Measurements from ENCODE around the gene AK3.
"Not testable (repeated sequence)": the region's sequence is repeated elsewhere in the genome, so short reads cannot be mapped to it uniquely, and the experiment has no call there.

The AK3 gene

DNA sequence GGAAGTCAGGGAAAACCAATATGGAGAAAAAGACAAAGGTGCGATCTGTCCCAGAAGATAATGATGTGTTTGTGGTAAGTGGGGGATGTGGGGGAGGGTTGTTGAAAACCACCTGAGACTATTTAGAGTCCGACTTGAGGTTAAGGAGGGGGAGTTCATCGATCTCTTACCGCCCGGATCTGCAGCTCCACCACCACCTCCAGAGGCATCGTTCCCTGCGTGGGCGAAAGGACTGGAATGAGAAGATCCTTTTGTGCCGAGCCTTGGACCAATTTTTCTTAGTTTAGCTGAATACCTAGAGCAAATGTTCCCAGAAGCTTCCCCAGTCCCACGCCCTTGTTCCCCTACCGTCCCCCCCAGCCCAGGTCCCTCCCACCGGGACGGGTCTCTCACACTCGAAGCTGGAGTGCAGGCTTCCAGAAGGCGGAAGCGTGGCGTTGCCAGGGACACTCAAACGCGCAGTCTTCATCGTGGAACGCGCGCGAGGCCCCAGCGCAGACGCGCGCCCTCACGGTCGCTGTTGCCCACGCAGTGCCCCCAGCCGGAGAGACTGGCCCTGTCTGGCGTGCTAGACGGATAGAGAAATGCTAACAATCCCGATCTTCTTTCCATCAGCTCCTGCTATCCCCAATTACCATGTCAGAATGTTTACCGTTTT is 74.8 kb downstream of the AK3 start, which contains the start of gene SPATA6L:
SPATA6L (minus strand) TSS at position 439 of the 658 bp plus-strand sequence; CDS start at position 209, 230 bp downstream.
- peak in 1 of 2 donors; percentile 26 for DNase-seq (ENCODE audit: low read depth in 2 of 2)

DNA sequence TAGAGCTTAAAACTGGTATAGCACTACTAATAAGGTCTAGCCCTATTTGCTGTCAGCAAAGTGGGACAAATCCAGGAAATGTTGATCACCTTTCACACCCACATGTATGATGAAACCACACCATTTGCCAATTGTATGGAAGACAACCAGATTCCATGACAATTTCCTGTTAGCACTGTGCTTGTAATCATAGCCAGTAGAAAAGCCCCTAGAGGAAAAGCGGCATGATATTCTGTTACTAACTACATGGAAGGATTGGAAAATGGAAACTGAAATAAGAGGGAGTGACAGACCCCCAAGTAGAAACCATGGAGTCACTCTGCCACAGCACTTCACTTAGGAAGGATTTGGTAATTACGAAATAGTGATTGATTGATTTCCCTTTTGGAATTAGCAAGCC is 75.6 kb downstream of the AK3 start:
- no peak for DNase-seq (ENCODE audit: low read depth in 2 of 2)

DNA sequence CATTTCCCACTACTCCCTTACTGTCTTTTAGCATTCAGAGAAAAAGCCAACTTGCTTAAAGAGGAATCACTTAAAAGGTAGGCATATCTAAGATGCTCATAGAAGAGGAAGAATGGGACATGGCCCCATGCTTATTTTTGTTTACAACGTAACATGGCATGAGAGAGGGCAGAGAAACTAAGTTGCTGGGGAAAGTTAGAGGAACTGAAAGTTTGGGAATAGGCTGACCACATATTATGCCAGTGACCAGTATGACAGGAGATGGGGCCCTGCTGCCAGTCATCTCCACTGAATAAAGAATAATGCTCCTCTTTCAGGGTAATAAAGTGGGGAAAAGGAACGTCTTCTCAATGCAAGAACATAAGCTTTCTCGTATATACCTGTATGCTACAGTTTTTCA is 77.0 kb downstream of the AK3 start:
- no peak for DNase-seq (ENCODE audit: low read depth in 2 of 2)

DNA sequence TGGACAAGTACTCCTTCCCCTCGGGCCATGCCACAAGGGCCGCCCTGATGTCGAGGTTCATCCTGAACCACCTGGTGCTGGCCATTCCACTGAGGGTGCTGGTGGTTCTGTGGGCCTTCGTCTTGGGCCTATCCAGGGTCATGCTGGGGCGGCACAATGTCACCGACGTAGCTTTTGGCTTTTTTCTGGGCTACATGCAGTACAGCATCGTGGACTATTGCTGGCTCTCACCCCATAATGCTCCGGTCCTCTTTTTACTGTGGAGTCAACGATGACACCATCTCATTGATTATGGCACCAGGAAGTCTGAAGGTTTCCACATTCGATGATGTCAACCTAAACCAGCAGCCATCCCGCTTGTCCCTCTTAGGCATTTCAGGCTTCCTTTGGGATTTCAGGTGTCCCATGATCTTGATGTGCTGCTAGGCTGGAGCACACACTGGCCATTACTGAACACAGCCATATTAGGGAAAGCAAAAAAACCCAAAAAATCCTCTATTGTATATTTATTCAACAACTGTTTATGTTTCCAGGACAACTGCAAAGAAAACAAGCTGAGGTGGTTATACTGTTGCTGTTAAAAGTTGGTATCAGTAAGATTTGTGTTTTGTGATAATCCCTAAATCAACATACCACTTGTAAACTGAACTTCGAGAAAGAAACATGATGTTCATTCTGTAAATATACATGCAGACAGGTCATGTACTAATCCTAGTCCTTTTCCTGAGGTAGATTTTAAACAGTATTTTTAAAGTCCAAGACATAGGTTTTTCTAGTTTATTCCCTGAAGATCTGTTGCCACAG is 77.8 kb downstream of the AK3 start:
- DNase-seq (ENCODE audit: low read depth in 2 of 2): no peak

DNA sequence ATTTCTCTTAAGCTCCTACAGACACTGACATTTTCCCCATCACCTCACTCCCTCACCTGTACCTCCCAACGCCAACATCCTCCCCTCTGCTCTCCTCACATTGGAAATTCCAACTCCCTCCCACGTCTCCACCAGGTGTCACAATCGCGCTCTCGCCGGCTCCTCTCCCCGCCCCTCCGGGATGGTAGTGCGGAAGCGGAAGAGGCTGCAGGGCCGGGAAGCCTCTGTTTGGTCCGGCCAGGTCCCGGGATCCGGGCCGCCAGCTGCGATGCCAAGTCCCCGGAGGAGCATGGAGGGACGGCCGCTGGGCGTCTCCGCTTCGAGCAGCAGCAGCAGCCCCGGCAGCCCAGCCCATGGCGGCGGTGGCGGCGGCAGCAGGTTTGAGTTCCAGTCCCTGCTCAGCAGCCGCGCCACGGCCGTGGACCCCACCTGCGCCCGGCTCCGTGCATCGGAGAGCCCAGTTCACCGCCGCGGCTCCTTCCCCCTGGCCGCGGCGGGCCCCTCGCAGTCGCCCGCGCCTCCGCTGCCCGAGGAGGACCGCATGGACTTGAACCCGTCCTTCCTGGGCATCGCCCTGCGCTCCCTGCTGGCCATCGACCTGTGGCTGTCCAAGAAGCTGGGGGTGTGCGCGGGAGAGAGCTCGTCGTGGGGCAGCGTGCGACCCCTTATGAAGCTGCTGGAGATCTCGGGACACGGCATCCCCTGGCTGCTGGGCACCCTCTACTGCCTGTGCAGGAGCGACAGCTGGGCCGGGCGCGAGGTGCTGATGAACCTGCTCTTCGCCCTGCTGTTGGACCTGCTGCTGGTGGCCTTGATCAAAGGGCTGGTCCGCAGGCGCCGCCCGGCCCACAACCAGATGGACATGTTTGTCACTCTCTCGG is 78.7 kb downstream of the AK3 start, which contains the start of gene PLPP6:
PLPP6 (plus strand) TSS at position 187 of the 881 bp plus-strand sequence; CDS start at position 269, 82 bp downstream.
- DNase-seq (ENCODE audit: low read depth in 2 of 2): peak; percentile 33 to 61

DNA sequence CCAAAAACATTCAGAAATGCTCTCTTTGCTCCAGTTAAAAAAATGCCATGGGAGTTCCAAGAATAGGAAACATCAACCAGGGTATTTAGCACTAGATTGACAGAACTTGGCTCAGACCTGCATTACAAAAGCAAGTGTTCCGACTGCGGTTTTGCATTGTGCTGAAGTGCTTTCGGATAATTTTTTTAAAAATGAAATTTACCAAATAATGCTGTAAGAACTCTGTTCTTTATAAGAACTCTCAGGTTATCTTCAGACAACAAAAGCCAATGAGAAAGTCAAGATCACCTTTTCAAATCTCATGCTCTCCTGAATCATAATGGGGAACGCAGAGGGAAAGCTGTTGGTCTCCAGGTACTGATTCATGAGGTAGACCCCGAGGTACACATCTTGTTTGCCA is 79.4 kb downstream of the AK3 start:
- DNase-seq (ENCODE audit: low read depth in 2 of 2): no peak

DNA sequence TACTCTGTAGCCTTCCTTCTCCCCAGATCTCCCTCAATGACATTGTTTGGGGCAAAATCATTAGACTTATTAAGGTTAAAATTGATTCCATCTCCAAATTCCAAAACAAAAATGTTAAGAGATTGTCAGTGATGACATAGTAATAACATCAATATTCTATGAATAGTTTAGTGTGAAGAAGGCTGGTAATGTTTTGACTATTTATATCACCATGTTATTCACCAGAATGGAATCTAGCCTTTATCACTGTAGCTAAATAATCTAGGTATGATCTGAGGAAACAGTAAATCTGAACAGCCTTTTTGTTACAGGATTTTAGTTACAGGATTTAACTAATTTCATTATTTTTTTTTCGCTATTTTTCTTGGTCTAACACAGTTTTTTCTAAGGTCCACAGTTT is 79.8 kb downstream of the AK3 start:
- no peak for DNase-seq (ENCODE audit: low read depth in 2 of 2)

DNA sequence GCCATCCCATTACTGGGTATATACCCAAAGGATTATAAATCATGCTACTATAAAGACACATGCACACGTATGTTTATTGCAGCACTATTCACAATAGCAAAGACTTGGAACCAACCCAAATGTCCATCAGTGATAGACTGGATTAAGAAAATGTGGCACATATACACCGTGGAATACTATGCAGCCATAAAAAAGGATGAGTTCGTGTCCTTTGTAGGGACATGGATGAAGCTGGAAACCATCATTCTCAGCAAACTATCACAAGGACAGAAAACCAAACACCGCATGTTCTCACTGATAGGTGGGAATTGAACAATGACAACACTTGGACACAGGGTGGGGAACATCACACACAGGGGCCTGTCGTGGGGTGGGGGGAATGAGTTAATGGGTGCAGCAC is 80.3 kb downstream of the AK3 start:
- DNase-seq (ENCODE audit: low read depth in 2 of 2): not testable (repeated sequence)

Measured in stimulated activated CD4-positive, alpha-beta T cell treated with anti-CD3 and anti-CD28 coated beads, Interleukin-1b, Interleukin-23, amount 100 ng/mL, for 4 hours (primary cell).